Gastroesophageal sphincter (tissue), 3 donors: ENCODE data around the gene CADM2.

Source experiments
- CTCF ChIP-seq, 4 experiments: fragments of 200-600 bp in 2 of 4; fragments of 450-650 bp in 2 of 4; sonication (generic) in 1 of 4; IDR thresholded peaks; one replicate each; pipeline ENCODE4 v1.5.1; 2017 to 2019; ENCODE audit warnings: antibody characterized with exemption in 4 of 4, mild to moderate bottlenecking in 2 of 4, moderate library complexity in 2 of 4
- EP300 ChIP-seq: sonication (generic); formaldehyde crosslinking; IDR thresholded peaks from one replicate; pipeline ENCODE4 v1.6.1; 2017; ENCODE audit warnings: antibody characterized with exemption, mild to moderate bottlenecking
- POLR2AphosphoS5 ChIP-seq: sonication (generic); formaldehyde crosslinking; IDR thresholded peaks from one replicate; pipeline ENCODE4 v1.6.1; 2017; ENCODE audit warnings: antibody characterized with exemption

- no peak for TF ChIP-seq POLR2AphosphoS5
- no peak for TF ChIP-seq EP300
- TF ChIP-seq CTCF (IDR thresholded peaks at IDR 0.05): no peak
Measured at GRCh38 chr3:85706130-85706529, 747.3 kb downstream of the CADM2 start.
